A549 (cell line): ENCODE data around the gene NCOA5.

Source experiments
- CHD2 ChIP-seq: fragments of 150-350 bp; IDR thresholded peaks from 2 replicates; pipeline ENCODE4 v1.6.1; 2014; ENCODE audit warnings: low read length; ENCODE audit not compliant: partially characterized antibody
- JUNB ChIP-seq: fragments of >200 bp; sonication (Bioruptor Twin); formaldehyde crosslinking; IDR thresholded peaks from 2 replicates; pipeline ENCODE4 v1.6.1; 2016
- KDM5A ChIP-seq: fragments of 200-600 bp; sonication (generic); IDR thresholded peaks from 2 replicates; pipeline ENCODE4 v1.6.1; 2016; ENCODE audit warnings: antibody characterized with exemption, mild to moderate bottlenecking
- POLR2A ChIP-seq: IDR thresholded peaks from 2 replicates; pipeline ENCODE4 v1.6.1; 2012; ENCODE audit warnings: mild to moderate bottlenecking, low read length
- SMC3 ChIP-seq: fragments of >200 bp; sonication (Bioruptor Twin); formaldehyde crosslinking; IDR thresholded peaks from 3 replicates; pipeline ENCODE4 v1.6.1; 2018; ENCODE audit warnings: inconsistent platforms
- SREBF2 ChIP-seq: fragments of 450-650 bp; IDR thresholded peaks from 2 replicates; pipeline ENCODE4 v1.6.1; 2014; ENCODE audit warnings: mild to moderate bottlenecking, moderate library complexity
- TF ChIP-seq, protein P1 (sequence below): fragments of >200 bp; sonication (Bioruptor Twin); formaldehyde crosslinking; IDR thresholded peaks from 3 replicates; pipeline ENCODE4 v1.5.1; 2016
- TF ChIP-seq, protein P2 (sequence below): fragments of 150-350 bp; IDR thresholded peaks from 2 replicates; pipeline ENCODE4 v1.6.1; 2014; ENCODE audit warnings: low read depth, mild to moderate bottlenecking, low read length
- TF ChIP-seq, protein P3 (sequence below): fragments of 450-650 bp; IDR thresholded peaks from 2 replicates; pipeline ENCODE4 v1.6.1; 2014; ENCODE audit warnings: antibody characterized with exemption
- TF ChIP-seq, protein P4 (sequence below): IDR thresholded peaks from 2 replicates; pipeline ENCODE4 v1.6.1; 2012

DNA sequence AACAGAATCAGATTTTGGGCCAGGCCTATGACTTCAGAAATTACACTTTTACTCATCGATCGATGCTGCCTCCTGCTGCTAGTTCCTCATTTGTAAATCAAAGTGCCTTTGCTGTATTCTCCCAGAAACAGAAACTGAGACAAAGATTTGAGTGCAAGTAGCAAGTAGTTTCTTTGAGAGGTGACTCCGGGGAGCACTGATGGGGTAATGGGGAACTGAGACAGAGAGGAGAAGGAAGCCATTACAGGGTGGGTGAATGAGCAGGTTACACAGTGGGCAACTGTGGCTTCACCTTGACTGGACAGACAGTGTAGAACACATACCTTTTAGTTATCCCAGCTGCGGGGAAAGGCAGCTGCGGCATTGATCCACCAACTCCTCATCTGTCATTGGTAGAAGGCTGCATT, 18.7 kb upstream of the NCOA5 start:
- TF ChIP-seq, protein P1, sequence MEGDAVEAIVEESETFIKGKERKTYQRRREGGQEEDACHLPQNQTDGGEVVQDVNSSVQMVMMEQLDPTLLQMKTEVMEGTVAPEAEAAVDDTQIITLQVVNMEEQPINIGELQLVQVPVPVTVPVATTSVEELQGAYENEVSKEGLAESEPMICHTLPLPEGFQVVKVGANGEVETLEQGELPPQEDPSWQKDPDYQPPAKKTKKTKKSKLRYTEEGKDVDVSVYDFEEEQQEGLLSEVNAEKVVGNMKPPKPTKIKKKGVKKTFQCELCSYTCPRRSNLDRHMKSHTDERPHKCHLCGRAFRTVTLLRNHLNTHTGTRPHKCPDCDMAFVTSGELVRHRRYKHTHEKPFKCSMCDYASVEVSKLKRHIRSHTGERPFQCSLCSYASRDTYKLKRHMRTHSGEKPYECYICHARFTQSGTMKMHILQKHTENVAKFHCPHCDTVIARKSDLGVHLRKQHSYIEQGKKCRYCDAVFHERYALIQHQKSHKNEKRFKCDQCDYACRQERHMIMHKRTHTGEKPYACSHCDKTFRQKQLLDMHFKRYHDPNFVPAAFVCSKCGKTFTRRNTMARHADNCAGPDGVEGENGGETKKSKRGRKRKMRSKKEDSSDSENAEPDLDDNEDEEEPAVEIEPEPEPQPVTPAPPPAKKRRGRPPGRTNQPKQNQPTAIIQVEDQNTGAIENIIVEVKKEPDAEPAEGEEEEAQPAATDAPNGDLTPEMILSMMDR: no peak
- TF ChIP-seq, protein P2, sequence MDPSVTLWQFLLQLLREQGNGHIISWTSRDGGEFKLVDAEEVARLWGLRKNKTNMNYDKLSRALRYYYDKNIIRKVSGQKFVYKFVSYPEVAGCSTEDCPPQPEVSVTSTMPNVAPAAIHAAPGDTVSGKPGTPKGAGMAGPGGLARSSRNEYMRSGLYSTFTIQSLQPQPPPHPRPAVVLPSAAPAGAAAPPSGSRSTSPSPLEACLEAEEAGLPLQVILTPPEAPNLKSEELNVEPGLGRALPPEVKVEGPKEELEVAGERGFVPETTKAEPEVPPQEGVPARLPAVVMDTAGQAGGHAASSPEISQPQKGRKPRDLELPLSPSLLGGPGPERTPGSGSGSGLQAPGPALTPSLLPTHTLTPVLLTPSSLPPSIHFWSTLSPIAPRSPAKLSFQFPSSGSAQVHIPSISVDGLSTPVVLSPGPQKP: no peak
- TF ChIP-seq SMC3 (no peak), JUNB (no peak), KDM5A (no peak), POLR2A (no peak), SREBF2 (no peak), CHD2 (no peak)
- TF ChIP-seq, protein P3, sequence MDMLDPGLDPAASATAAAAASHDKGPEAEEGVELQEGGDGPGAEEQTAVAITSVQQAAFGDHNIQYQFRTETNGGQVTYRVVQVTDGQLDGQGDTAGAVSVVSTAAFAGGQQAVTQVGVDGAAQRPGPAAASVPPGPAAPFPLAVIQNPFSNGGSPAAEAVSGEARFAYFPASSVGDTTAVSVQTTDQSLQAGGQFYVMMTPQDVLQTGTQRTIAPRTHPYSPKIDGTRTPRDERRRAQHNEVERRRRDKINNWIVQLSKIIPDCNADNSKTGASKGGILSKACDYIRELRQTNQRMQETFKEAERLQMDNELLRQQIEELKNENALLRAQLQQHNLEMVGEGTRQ: no peak
- TF ChIP-seq, protein P4, sequence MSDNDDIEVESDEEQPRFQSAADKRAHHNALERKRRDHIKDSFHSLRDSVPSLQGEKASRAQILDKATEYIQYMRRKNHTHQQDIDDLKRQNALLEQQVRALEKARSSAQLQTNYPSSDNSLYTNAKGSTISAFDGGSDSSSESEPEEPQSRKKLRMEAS: no peak
